ENCODE results near the gene SLC19A1.
A peak's percentile ranks its signal among the peaks of the same experiment; 100 is the strongest.

The SLC19A1 gene

DNA sequence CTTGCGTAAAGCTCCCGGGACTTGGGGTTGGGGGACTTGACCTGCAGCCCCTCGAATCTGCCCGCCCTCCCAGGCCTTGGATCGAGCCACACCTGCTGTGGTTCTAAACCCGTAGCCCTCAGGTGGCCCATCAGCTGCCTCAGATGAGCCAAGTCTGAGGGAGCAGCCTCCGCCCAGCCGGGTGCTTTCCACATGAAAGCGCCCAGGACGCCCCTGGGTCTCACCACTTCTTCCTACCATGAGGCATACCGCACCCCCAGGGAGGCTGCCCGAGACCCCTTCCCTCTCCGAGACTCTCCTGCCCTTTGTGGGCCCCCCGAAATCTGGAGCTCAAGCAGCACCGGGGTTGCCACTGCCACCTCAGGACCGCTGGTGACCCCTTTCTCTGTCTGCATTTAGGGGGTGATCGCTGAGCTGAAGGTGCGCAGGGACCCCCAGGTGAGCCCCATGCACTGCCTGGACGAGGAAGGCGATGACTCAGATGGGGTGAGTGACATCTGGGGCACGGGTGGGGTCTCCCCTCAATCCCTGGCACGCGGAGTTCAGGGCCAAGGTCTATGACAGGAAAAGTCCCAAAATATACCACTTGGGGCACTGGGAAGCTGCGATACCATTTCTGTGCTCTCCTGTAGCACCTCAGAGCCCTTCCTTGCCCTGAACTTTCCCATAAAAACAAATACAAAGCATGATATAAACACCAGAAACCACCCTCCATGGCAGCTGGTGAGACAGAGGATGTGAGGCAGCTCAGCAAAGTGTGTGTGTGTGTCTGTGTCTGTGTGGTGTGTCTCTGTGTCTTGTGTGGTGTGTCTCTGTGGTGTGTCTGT, 68.5 kb downstream of the SLC19A1 start:
- Histone ChIP-seq H3K56ac (ENCODE audit: low read length) (no peak overlapping the region), H2BK15ac (replicated peaks; ENCODE audit: low read depth) (no peak overlapping the region), H3K79me2 (ENCODE audit: control insufficient read depth, insufficient read depth, low read length) (peaks cover 7% of the 10 kb centered on the region), H3K4ac (ENCODE audit: low read depth, low read length) (no peak overlapping the region), H3K27ac (ENCODE audit: low read depth, low read length) (no peak overlapping the region), H3K4me2 (ENCODE audit: low read length) (no peak overlapping the region), H3K9ac (ENCODE audit: low read length) (no peak overlapping the region), H3K4me1 (ENCODE audit: control insufficient read depth, low read depth, low read length) (no peaks in the 10 kb centered on the region), H3K18ac (ENCODE audit: low read length) (no peak overlapping the region), H3K23ac (ENCODE audit: low read length) (no peak overlapping the region), H3K27me3 (ENCODE audit: insufficient read depth, low read length, poor library complexity) (no peaks in the 10 kb centered on the region), H2BK5ac (ENCODE audit: low read length) (no peak overlapping the region), H3K79me1 (ENCODE audit: low read length) (peaks cover 5% of the 10 kb centered on the region), H3K36me3 (ENCODE audit: control insufficient read depth, insufficient read depth, low read length) (no peaks in the 10 kb centered on the region), H4K5ac (ENCODE audit: low read length) (no peak overlapping the region), H2AK5ac (ENCODE audit: low read length) (no peak overlapping the region), H4K8ac (ENCODE audit: low read depth, low read length) (no peak overlapping the region), H2BK120ac (ENCODE audit: low read depth, low read length) (no peak overlapping the region), H3K4me3 (ENCODE audit: low read length) (no peak overlapping the region)
- DNase-seq: no peak
- WGBS (ENCODE audit: extremely low coverage, insufficient coverage, low lambda C conversion rate): no CpG with 5 or more reads among the region's 24 CpGs

DNA sequence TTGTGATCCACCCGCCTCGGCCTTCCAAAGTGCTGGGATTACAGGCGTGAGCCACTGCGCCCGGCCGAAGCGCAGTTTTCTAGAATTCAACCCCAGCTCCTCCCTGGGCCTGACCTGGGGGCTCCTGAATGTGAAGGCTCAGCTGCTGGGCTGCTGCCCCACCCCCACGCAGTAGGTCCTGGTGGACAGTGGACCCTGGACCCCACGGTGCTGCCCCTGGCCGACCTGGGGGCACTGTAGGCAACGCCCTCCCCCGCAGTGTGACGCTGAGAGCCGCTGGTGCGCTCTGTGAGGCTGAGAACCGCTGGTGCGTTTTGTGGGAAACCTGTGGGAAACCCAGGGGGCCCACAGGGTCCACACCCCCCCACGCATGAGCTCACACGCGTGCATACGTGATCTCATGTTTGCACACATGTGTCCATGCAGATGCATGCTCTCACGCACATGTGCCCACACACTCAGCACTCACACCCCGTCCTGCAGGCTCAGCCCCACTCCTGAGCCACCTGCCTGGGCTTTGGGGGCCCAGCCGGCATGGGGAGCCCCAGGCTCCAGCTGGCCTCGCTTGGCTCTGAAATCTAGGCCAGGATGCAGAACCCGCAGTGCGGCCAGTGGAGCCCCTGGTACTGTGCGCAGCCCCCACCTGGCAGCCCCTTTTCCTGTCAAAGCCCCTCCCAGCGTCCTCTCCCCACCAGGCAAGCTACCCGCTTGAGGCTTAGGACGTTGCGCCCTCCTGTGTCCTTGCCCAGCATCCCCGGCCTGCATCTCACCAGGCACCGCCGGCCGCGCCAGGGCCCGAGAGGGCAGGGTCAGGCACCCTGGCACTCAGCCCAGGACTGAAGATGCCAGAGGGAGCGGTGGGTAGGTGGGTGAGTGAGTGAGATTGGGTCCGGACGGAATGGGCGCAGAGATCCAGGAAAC, 69.5 kb downstream of the SLC19A1 start:
- no peak overlapping the region for H3K4me2 ChIP-seq (ENCODE audit: low read length)

DNA sequence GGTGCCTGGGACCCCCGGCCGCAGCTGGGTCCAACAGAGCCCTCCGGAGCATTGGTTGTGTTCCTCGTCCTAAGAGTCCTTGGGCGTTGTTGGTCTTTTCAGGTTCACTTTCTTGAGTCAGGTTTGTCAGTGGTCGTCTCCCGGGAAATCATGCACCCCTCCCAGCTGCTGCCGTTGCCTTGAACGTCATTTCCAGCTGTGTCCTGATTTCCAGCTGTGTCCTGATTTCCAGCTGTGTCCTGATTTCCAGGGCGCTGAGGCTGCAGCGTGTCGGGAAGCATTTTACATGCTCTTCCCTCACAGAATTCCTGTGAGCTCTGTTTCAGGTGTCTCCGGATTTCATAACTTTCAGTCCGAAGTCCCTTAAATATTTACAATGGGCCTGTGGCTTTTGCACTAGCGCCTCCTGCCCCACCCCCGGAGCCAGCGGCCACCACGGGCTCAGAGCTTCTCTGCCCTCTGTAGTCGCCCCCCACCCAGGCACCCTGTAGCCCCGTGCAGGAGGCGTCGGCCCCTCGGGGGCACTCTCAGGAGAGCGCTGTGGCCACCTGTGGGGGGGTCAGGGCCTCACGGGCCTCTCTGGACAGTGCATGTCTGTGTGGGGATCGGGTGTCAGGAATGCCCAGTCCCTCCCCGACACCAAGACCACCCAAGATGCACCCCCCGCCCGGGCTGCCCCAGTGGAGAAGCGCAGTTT, 70.6 kb downstream of the SLC19A1 start:
- Histone ChIP-seq H3K23ac (ENCODE audit: low read length) (no peak overlapping the region), H4K5ac (ENCODE audit: low read length) (no peak overlapping the region), H2AK5ac (ENCODE audit: low read length) (no peak overlapping the region), H3K27me3 (ENCODE audit: insufficient read depth, low read length, poor library complexity) (no peaks in the 10 kb centered on the region), H2BK120ac (ENCODE audit: low read depth, low read length) (no peak overlapping the region), H4K8ac (ENCODE audit: low read depth, low read length) (no peak overlapping the region), H3K79me1 (ENCODE audit: low read length) (peaks cover 9% of the 10 kb centered on the region), H3K9ac (ENCODE audit: low read length) (no peak overlapping the region), H3K4me1 (ENCODE audit: control insufficient read depth, low read depth, low read length) (no peaks in the 10 kb centered on the region), H2BK15ac (replicated peaks; ENCODE audit: low read depth) (no peak overlapping the region), H3K4me3 (ENCODE audit: low read length) (no peak overlapping the region), H3K18ac (ENCODE audit: low read length) (no peak overlapping the region), H3K79me2 (ENCODE audit: control insufficient read depth, insufficient read depth, low read length) (peaks cover 7% of the 10 kb centered on the region), H3K56ac (ENCODE audit: low read length) (peak overlapping the region; percentile 7), H3K27ac (ENCODE audit: low read depth, low read length) (no peak overlapping the region), H3K36me3 (ENCODE audit: control insufficient read depth, insufficient read depth, low read length) (no peaks in the 10 kb centered on the region), H3K4me2 (ENCODE audit: low read length) (no peak overlapping the region), H3K4ac (ENCODE audit: low read depth, low read length) (no peak overlapping the region), H2BK5ac (ENCODE audit: low read length) (no peak overlapping the region)
- DNase-seq: no peak
- no CpG with 5 or more reads among the region's 30 CpGs for WGBS (ENCODE audit: extremely low coverage, insufficient coverage, low lambda C conversion rate)

More for the DNA sequence above, 69.5 kb downstream of the SLC19A1 start:
- no peak overlapping the region for H2BK120ac ChIP-seq (ENCODE audit: low read depth, low read length)
- DNase-seq: no peak
- H3K79me2 ChIP-seq (ENCODE audit: control insufficient read depth, insufficient read depth, low read length): peaks cover 7% of the 10 kb centered on the region
- no peak overlapping the region for H3K9ac ChIP-seq (ENCODE audit: low read length)
- no peak overlapping the region for H4K8ac ChIP-seq (ENCODE audit: low read depth, low read length)
- H3K27ac ChIP-seq (ENCODE audit: low read depth, low read length): no peak overlapping the region
- H3K36me3 ChIP-seq (ENCODE audit: control insufficient read depth, insufficient read depth, low read length): no peaks in the 10 kb centered on the region
- H2BK5ac ChIP-seq (ENCODE audit: low read length): no peak overlapping the region
- no peak overlapping the region for H3K23ac ChIP-seq (ENCODE audit: low read length)
- H3K27me3 ChIP-seq (ENCODE audit: insufficient read depth, low read length, poor library complexity): no peaks in the 10 kb centered on the region
- no peak overlapping the region for H3K4ac ChIP-seq (ENCODE audit: low read depth, low read length)
- no peak overlapping the region for H2AK5ac ChIP-seq (ENCODE audit: low read length)
- H3K79me1 ChIP-seq (ENCODE audit: low read length): peaks cover 8% of the 10 kb centered on the region
- no peak overlapping the region for H4K5ac ChIP-seq (ENCODE audit: low read length)
- no peaks in the 10 kb centered on the region for H3K4me1 ChIP-seq (ENCODE audit: control insufficient read depth, low read depth, low read length)
- H3K18ac ChIP-seq (ENCODE audit: low read length): no peak overlapping the region
- WGBS (ENCODE audit: extremely low coverage, insufficient coverage, low lambda C conversion rate): no CpG with 5 or more reads among the region's 42 CpGs
- H2BK15ac ChIP-seq (replicated peaks; ENCODE audit: low read depth): no peak overlapping the region
- H3K56ac ChIP-seq (ENCODE audit: low read length): no peak overlapping the region
- no peak overlapping the region for H3K4me3 ChIP-seq (ENCODE audit: low read length)

DNA sequence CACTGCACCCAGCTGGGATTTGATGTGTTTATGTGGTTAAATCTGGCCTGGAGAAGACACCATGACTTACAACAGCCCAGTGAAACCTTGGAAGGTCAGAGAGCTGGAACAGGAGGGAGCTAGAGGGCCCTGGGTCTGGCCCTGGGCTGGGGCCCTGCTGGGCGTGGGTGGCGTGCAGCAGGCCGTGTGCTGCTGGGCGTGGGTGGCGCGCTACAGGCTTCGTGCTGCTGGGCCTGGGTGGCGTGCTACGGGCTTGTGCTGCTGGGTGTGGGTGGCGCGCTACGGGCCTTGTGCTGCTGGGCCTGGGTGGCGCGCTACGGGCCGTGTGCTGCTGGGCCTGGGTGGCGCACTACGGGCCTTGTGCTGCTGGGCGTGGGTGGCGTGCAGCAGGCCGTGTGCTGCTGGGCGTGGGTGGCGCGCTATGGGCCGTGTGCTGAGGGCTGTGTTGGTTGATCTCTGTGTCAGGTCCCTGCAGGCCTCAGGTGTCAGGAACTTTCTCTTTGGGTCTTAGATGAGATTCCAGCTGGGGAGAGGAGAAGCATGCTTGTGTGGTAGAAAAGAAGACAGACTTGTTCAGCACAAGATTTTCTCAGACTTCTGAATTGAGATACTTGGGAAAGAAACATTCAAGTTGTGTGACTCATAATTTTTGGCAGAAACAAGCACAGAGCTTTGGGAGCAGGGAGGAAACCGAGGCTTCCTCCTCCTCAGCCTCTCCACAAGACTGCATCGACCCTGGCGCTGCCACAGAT, 71.3 kb downstream of the SLC19A1 start:
- Histone ChIP-seq H3K79me1 (ENCODE audit: low read length) (peaks cover 10% of the 10 kb centered on the region), H2BK5ac (ENCODE audit: low read length) (no peak overlapping the region), H3K4ac (ENCODE audit: low read depth, low read length) (no peak overlapping the region), H3K4me2 (ENCODE audit: low read length) (no peak overlapping the region), H2BK120ac (ENCODE audit: low read depth, low read length) (no peak overlapping the region), H3K56ac (ENCODE audit: low read length) (no peak overlapping the region), H3K9ac (ENCODE audit: low read length) (no peak overlapping the region), H4K5ac (ENCODE audit: low read length) (no peak overlapping the region), H3K36me3 (ENCODE audit: control insufficient read depth, insufficient read depth, low read length) (no peaks in the 10 kb centered on the region), H3K79me2 (ENCODE audit: control insufficient read depth, insufficient read depth, low read length) (peaks cover 7% of the 10 kb centered on the region), H3K4me3 (ENCODE audit: low read length) (no peak overlapping the region), H3K23ac (ENCODE audit: low read length) (no peak overlapping the region), H3K4me1 (ENCODE audit: control insufficient read depth, low read depth, low read length) (no peaks in the 10 kb centered on the region), H3K27me3 (ENCODE audit: insufficient read depth, low read length, poor library complexity) (no peaks in the 10 kb centered on the region), H2BK15ac (replicated peaks; ENCODE audit: low read depth) (no peak overlapping the region), H3K18ac (ENCODE audit: low read length) (no peak overlapping the region), H4K8ac (ENCODE audit: low read depth, low read length) (no peak overlapping the region), H3K27ac (ENCODE audit: low read depth, low read length) (no peak overlapping the region), H2AK5ac (ENCODE audit: low read length) (no peak overlapping the region)
- DNase-seq: no peak
- WGBS (ENCODE audit: extremely low coverage, insufficient coverage, low lambda C conversion rate): no CpG with 5 or more reads among the region's 28 CpGs

DNA sequence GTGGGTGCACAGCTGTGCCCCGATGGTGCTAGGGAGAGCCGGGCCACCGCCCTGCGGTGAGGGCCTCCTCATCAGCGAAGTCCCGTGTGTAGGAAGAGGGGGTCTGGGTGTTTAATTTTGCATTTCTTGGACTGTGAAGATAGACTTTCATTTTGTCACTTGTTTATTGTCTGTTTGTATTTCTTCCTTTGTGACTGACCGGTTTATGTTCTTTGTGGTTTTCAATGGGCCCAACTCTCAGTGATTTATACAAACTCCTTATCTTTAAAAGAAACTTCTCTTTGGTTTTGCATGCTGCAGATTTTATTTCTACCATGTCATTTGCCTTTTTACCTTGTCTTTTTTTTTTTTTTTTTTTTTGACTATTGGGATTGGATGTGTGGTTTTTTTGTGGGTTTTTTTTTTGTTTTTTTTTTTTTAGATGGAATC, 72.1 kb downstream of the SLC19A1 start:
- H3K79me2 ChIP-seq (ENCODE audit: control insufficient read depth, insufficient read depth, low read length): peaks cover 12% of the 10 kb centered on the region
- no CpG with 5 or more reads among the region's 7 CpGs for WGBS (ENCODE audit: extremely low coverage, insufficient coverage, low lambda C conversion rate)
- no peak overlapping the region for H2BK120ac ChIP-seq (ENCODE audit: low read depth, low read length)
- no peak overlapping the region for H4K5ac ChIP-seq (ENCODE audit: low read length)
- H2BK15ac ChIP-seq (replicated peaks; ENCODE audit: low read depth): no peak overlapping the region
- no peak overlapping the region for H3K4me2 ChIP-seq (ENCODE audit: low read length)
- no peak overlapping the region for H4K8ac ChIP-seq (ENCODE audit: low read depth, low read length)
- H3K4me3 ChIP-seq (ENCODE audit: low read length): no peak overlapping the region
- H3K27ac ChIP-seq (ENCODE audit: low read depth, low read length): no peak overlapping the region
- H3K9ac ChIP-seq (ENCODE audit: low read length): no peak overlapping the region
- DNase-seq: no peak
- no peak overlapping the region for H3K4ac ChIP-seq (ENCODE audit: low read depth, low read length)
- no peaks in the 10 kb centered on the region for H3K4me1 ChIP-seq (ENCODE audit: control insufficient read depth, low read depth, low read length)
- H3K27me3 ChIP-seq (ENCODE audit: insufficient read depth, low read length, poor library complexity): no peaks in the 10 kb centered on the region
- no peak overlapping the region for H3K18ac ChIP-seq (ENCODE audit: low read length)
- no peak overlapping the region for H2AK5ac ChIP-seq (ENCODE audit: low read length)
- no peak overlapping the region for H2BK5ac ChIP-seq (ENCODE audit: low read length)
- H3K56ac ChIP-seq (ENCODE audit: low read length): no peak overlapping the region
- H3K36me3 ChIP-seq (ENCODE audit: control insufficient read depth, insufficient read depth, low read length): no peaks in the 10 kb centered on the region
- peaks cover 16% of the 10 kb centered on the region for H3K79me1 ChIP-seq (ENCODE audit: low read length)
- H3K23ac ChIP-seq (ENCODE audit: low read length): no peak overlapping the region
